Heart left ventricle (tissue), 16 donors: ENCODE measurements around the gene FAM171A1. TPM values are rescaled to one million over a fixed set of nuclear protein-coding genes. Genes with fewer than 3 reads are reported as not detected.
A peak's percentile ranks its signal among the peaks of the same experiment; 100 is the strongest.

Experiments used
- ATAC-seq, 4 donors: fragments of 200-7000 bp; cut with Tn5 transposase; one replicate each; pipeline ENCODE4 v1.9.1; 2020 to 2022; ENCODE audit warnings: moderate library complexity in 4 of 4, mild to moderate bottlenecking in 3 of 4, moderate number of reproducible peaks in 1 of 4
- DNase-seq, 5 donors: peaks; one replicate each; pipeline ENCODE4 v3.0.0-alpha.2; 2020
- H3K27ac ChIP-seq, 12 donors: fragments of 200-600 bp; sonication (generic) in 4 of 12; one replicate each; pipeline versions ENCODE4 v1.5.0 to v1.8.0; 2016 to 2022; ENCODE audit warnings: mild to moderate bottlenecking in 2 of 12
- H3K27me3 ChIP-seq, 9 donors: fragments of 200-600 bp; sonication (generic) in 2 of 9; one replicate each; pipeline versions ENCODE4 v1.5.1 to v1.8.0; 2016 to 2022; ENCODE audit warnings: mild to moderate bottlenecking in 3 of 9
- H3K36me3 ChIP-seq, 9 donors: fragments of 200-600 bp; sonication (generic) in 2 of 9; one replicate each; pipeline versions ENCODE4 v1.5.0 to v1.8.0; 2018 to 2022; ENCODE audit warnings: mild to moderate bottlenecking in 2 of 9
- H3K4me1 ChIP-seq, 12 donors: fragments of 200-600 bp; sonication (generic) in 4 of 12; one replicate each; pipeline versions ENCODE4 v1.5.0 to v1.8.0; 2016 to 2022; ENCODE audit warnings: mild to moderate bottlenecking in 3 of 12
- H3K4me3 ChIP-seq, 12 donors: fragments of 200-600 bp; sonication (generic) in 4 of 12; one replicate each; pipeline versions ENCODE4 v1.5.0 to v1.8.0; 2017 to 2022; ENCODE audit warnings: mild to moderate bottlenecking in 9 of 12, moderate library complexity in 4 of 12
- H3K9me3 ChIP-seq, 12 donors: fragments of 200-600 bp; sonication (generic) in 4 of 12; one replicate each; pipeline versions ENCODE4 v1.5.0 to v1.8.0; 2016 to 2022; ENCODE audit warnings: mild to moderate bottlenecking in 1 of 12
- CTCF ChIP-seq, 12 donors: fragments of 200-600 bp; sonication (generic) in 4 of 12; IDR thresholded peaks; one replicate each; pipeline versions ENCODE4 v1.5.0 to v1.8.0; 2018 to 2022; ENCODE audit warnings: antibody characterized with exemption in 12 of 12, mild to moderate bottlenecking in 5 of 12
- POLR2A ChIP-seq, 2 donors: fragments of 450-650 bp; IDR thresholded peaks; one replicate each; pipeline ENCODE4 v1.6.1; 2017; ENCODE audit warnings: antibody characterized with exemption in 2 of 2, mild to moderate bottlenecking in 2 of 2, moderate library complexity in 2 of 2
- WGBS, 4 donors: extraction: QIAGEN DNeasy Blood & Tissue Kit in 2 of 4; methylation state at CpG; one replicate each; pipeline versions ENCODE4 v1.1.5 to v1.1.7; 2013 to 2018; 5-methylcytosine and 5-hydroxymethylcytosine counted together
- intact Hi-C, 10 donors: fragments of 100-400 bp; cut with DNase I; formaldehyde crosslinking; loops; one replicate each; pipeline versions ENCODE4 v1.11.1 to v1.14.2; 2022
- polyA plus RNA-seq, 2 donors: library from polyadenylated mRNA; stranded (reverse); fragments of 200-250 nt; gene quantifications; one replicate each; pipeline ENCODE4 v1.2.3, GENCODE V29; 2013
- total RNA-seq, 9 donors: library from RNA; depleted of rRNA in 2 of 9; stranded (reverse); fragments of >200 nt in 2 of 9; fragmentation: NEBNext Ultra II Directional in 3 of 9; extraction: Animal tissue kit (Norgen Biotek cat#: 25700) in 3 of 9; gene quantifications; one replicate each; pipeline versions ENCODE4 v1.1.0 to v1.2.4, GENCODE V29; 2016 to 2023
- donor health status: ischemic (EF 13 %, LVEDD 7.1; RV severe dilation, severe dysfunction).
- donor health status: healthy with polysubstance abuse.
- donor health status: DM: no; HTN: yes; CAD: no.
- donor health status: DM: no; HTN: no; CAD: no.
- donor health status: ischemic (EF 25% LVEDD 6.9; RV normal size, moderate dysfunction).
- donor health status: ischemic (EF 25% LVEDD 5.7; RV mildly dilated, moderate dysfunction).
- donor health status: healthy.
- donor health status: DM: yes; HTN: yes; CAD: no.
- donor health status: ischemic (EF 35%, LVEDD 5.7; RV mildly dilated, moderate dysfunction).
- donor health status: nonischemic (EF 11% LVEDD 7.7; RV severe dilation, severe dysfunction).
- donor health status: DM: yes; HTN: yes; CAD: no.
- donor health status: PGD.
- donor health status: ischemic (EF 29% LVEDD 5.4; RV normal size, mild dysfunction).
- donor health status: nonischemic (EF 23%, LVEDD 6.1; RV moderate dilation, normal function).

Gene FAM171A1
- total and polyA plus RNA-seq, 11 donors: 4.1 to 18.0 (median 9.8) TPM

DNA sequence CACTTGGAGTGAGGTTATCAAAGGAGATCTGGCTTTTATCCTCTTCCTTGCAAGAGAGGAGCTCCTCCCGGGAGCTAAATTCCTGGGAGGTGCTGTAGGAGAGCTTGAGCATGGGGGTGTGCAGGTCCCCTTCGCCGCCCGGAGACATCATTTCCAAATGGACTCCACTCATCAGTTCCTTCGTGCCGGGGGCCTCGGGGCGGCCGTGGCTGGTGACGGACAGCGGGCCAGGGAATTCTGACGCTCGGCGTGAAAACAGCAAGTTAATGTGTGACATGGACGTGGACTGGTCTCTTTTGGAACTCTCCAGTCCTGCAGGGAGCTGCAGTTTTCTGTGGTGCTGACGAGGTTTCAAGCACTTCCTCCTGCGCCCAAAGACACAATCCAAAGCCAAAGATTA is 156.9 kb downstream of the FAM171A1 start:
- DNase-seq: no peak
- Histone ChIP-seq H3K36me3 (peaks cover 0 to 29% (median 5%) of the 10 kb centered on the region in 9 donors), H3K4me1 (peaks cover 0 to 9% (median 4%) of the 10 kb centered on the region in 12 donors), H3K9me3 (no peaks in the 10 kb centered on the region), H3K27me3 (no peaks in the 10 kb centered on the region), H3K27ac (no peak overlapping the region), H3K4me3 (no peak overlapping the region)
- intact Hi-C loops: loop anchor here in 4 of 10 donors (5.0 kb wide), 4 partner anchors 153 to 208 kb away; partner anchors contain the start of gene FAM171A1 (in 2 of the 4)
- no peak for ATAC-seq
- 88 to 92% (median 91%) methylated on average over 16 to 17 of the region's 17 CpGs for WGBS, 4 donors
- TF ChIP-seq POLR2A (IDR thresholded peaks at IDR 0.05) (no peak), CTCF (IDR thresholded peaks at IDR 0.05) (no peak)

DNA sequence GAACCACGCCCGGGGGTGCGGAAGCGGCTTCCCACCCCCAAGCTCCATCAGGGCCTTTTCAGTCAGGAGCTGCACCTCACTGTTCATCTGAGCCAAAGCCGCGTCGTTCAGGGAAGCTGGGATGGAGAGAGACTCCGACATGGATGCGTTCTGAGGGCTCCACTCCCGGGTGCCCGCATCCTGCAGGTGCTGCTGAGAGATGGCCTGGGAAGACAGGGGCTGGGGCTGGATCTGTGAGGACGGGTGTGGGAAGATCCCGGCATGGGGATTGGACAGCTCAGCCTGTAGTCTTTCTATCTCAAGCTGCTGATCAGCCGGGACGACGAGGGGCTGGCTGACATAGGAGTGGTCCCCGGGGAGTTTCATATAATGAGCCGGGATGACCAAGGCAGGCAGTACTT is 157.6 kb downstream of the FAM171A1 start:
- intact Hi-C loops: loop anchor here in 4 of 10 donors (5.0 kb wide), 4 partner anchors 154 to 209 kb away; partner anchors contain the start of gene FAM171A1 (in 2 of the 4)
- Histone ChIP-seq H3K27me3 (no peaks in the 10 kb centered on the region), H3K27ac (no peak overlapping the region), H3K36me3 (peaks cover 0 to 26% (median 5%) of the 10 kb centered on the region in 9 donors), H3K9me3 (no peaks in the 10 kb centered on the region), H3K4me3 (no peak overlapping the region), H3K4me1 (peaks cover 0 to 10% (median 4%) of the 10 kb centered on the region in 12 donors)
- no peak for DNase-seq
- no peak for TF ChIP-seq CTCF (IDR thresholded peaks at IDR 0.05)
- TF ChIP-seq POLR2A (IDR thresholded peaks at IDR 0.05): no peak
- ATAC-seq: no peak
- WGBS, 4 donors: 86 to 89% (median 88%) methylated on average over 18 of the region's 18 CpGs

DNA sequence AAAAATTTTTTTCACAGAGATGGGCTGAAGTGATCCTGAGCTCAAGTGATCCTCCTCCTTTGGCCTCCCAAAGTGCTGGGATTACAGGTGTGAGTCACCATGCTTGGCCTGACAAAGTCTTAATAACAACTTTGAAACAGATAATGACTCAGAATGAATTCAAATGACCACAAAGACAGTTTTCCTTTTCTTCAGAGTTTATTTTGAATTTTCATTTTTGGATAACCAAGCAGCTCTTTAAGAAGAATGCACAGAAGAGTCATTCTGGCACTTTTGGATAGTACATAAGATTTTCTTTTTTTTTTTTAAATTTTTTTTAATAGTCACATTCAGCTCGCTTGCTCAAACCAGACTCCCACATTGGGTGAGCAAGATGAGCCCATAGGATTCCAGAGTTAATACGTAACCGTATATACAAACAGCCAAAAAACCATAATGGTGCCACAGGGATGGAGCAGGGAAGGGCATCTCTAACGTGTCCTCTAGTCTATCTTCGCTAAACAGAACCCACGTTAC is 159.6 kb downstream of the FAM171A1 start:
- ATAC-seq (peak in 1 of 4 donors; percentile 18), DNase-seq (no peak)
- H3K36me3 ChIP-seq: peaks cover 0 to 22% (median 3%) of the 10 kb centered on the region in 9 donors
- no peak overlapping the region for H3K4me3 ChIP-seq
- H3K27ac ChIP-seq: no peak overlapping the region
- no peak for TF ChIP-seq CTCF (IDR thresholded peaks at IDR 0.05)
- TF ChIP-seq POLR2A (IDR thresholded peaks at IDR 0.05): no peak
- H3K27me3 ChIP-seq: no peaks in the 10 kb centered on the region
- intact Hi-C loops: loop anchor here (2.0 to 5.0 kb wide), 5 partner anchors 156 to 211 kb away; partner anchors contain the start of gene FAM171A1 (in 9 of the 10)
- 79 to 94% (median 82%) methylated on average over 6 of the region's 6 CpGs for WGBS, 4 donors
- no peaks in the 10 kb centered on the region for H3K9me3 ChIP-seq
- peaks cover 0 to 17% (median 4%) of the 10 kb centered on the region in 12 donors for H3K4me1 ChIP-seq

DNA sequence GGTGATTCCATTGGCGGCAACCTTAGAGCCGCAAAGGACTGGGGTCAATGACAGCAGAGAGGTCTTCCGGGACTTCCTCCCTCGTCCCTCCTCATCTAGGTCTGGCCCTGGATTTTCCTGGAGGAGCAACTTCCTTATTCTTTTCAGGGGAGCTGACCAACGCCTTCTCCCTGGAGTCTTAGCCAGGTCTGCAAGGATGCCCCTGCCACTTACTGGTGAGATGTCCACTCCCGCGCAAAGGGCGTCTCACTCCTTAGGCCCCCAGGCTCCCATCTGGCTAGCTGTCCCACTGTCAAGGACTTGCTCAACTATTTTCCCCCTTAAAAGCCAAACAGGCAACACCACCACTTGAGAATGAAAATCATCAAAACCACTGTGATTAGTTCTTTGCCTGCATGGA is 160.6 kb downstream of the FAM171A1 start:
- TF ChIP-seq POLR2A (IDR thresholded peaks at IDR 0.05) (no peak), CTCF (IDR thresholded peaks at IDR 0.05) (no peak)
- no peak overlapping the region for H3K27ac ChIP-seq
- 68 to 82% (median 75%) methylated on average over 7 to 8 of the region's 8 CpGs for WGBS, 4 donors
- DNase-seq (no peak), ATAC-seq (no peak)
- intact Hi-C loops: loop anchor here (2.0 to 5.0 kb wide), 5 partner anchors 157 to 212 kb away; partner anchors contain the start of gene FAM171A1 (in 9 of the 10)
- H3K27me3 ChIP-seq: no peaks in the 10 kb centered on the region
- no peaks in the 10 kb centered on the region for H3K9me3 ChIP-seq
- H3K4me1 ChIP-seq: peaks cover 0 to 17% (median 4%) of the 10 kb centered on the region in 12 donors
- H3K36me3 ChIP-seq: peaks cover 0 to 22% (median 3%) of the 10 kb centered on the region in 9 donors
- no peak overlapping the region for H3K4me3 ChIP-seq
